ENCODE measurements around the gene TTC23.
"Not testable (repeated sequence)": the region's sequence is repeated elsewhere in the genome, so short reads cannot be mapped to it uniquely, and the experiment has no call there.

Gene TTC23

DNA sequence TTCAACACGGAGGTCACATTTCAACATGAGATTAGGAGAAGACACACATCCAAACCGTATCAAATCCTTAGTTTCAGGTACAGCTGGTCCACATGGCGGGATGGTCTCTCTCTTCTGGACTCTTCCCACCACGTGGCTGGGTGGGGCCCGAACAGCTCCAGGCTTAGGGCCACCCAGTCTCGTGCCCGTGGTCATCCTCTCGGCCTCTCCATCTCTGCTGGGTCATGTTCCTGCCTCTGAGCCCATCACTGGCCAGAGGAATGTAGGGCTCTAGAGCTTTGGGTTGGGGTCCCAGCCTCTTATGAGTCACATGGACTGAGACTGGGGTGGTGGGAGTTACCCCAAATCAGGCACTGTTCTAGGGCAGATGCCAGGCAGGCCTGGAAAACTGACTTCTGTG lies 132.3 kb downstream of the TTC23 start:
- no peak overlapping the region for H3K4me3 ChIP-seq (ENCODE audit: low read depth, low read length)
- H3K27ac ChIP-seq = no peak overlapping the region
- no peak for DNase-seq
- in situ Hi-C loops (cut with HindIII; ENCODE audit: low pct_ligation_motif_present, low sequenced_read_pairs) = loop anchor here (25.0 kb wide), 1 partner anchor 95 kb away; no protein-coding TSS in a partner anchor
- H3K36me3 ChIP-seq (replicated peaks) = no peaks in the 10 kb centered on the region
- no peaks in the 10 kb centered on the region for H3K27me3 ChIP-seq (replicated peaks)
- TF ChIP-seq, protein P1, sequence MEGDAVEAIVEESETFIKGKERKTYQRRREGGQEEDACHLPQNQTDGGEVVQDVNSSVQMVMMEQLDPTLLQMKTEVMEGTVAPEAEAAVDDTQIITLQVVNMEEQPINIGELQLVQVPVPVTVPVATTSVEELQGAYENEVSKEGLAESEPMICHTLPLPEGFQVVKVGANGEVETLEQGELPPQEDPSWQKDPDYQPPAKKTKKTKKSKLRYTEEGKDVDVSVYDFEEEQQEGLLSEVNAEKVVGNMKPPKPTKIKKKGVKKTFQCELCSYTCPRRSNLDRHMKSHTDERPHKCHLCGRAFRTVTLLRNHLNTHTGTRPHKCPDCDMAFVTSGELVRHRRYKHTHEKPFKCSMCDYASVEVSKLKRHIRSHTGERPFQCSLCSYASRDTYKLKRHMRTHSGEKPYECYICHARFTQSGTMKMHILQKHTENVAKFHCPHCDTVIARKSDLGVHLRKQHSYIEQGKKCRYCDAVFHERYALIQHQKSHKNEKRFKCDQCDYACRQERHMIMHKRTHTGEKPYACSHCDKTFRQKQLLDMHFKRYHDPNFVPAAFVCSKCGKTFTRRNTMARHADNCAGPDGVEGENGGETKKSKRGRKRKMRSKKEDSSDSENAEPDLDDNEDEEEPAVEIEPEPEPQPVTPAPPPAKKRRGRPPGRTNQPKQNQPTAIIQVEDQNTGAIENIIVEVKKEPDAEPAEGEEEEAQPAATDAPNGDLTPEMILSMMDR (IDR thresholded peaks at IDR 0.05; ENCODE audit: low read depth, low read length, missing control alignments) = no peak

DNA sequence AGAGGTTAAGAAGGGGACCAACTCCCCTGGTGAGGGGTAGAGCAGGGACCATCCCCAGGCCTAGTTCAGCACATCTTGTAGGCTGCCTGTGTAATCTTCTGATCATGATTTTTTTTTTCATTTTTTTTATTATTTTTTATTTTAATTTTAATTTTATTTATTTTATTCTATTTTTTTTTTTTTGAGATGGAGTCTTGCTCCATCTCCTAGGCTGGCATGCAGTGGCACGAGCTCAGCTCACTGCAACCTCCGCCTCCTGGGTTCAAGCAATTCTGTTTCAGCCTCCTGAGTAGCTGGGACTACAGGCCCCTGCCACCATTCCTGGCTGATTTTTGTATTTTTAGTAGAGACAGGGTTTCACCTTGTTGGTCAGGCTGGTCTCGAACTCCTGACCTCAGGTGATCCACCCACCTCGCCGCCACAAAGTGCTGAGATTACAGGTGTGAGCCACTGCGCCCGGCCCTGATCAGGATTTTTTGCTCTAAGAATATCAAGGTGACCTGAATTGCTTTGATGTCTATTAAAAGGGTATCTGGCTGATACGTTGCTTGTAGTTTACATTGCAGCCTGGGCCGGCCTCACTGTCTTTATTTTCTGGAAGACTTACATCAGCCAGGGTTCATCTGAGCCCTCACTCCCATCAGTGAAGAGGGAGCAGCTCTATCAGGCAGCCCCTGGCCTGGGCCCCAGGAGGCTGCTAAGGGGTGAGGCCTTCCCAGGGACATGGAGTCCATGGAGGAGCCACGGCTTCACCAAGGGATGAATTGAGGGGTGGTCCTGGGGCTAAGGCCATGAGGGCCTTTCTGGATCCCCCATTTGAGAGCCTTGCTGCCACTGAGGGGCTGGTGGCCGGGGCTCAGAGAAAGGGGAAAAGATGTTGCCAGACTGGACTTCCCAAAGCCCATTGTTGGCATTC lies 133.8 kb downstream of the TTC23 start:
- in situ Hi-C loops (cut with HindIII; ENCODE audit: low pct_ligation_motif_present, low sequenced_read_pairs) = loop anchor here (25.0 kb wide), 1 partner anchor 97 kb away; no protein-coding TSS in a partner anchor
- H3K27ac ChIP-seq = no peak overlapping the region

DNA sequence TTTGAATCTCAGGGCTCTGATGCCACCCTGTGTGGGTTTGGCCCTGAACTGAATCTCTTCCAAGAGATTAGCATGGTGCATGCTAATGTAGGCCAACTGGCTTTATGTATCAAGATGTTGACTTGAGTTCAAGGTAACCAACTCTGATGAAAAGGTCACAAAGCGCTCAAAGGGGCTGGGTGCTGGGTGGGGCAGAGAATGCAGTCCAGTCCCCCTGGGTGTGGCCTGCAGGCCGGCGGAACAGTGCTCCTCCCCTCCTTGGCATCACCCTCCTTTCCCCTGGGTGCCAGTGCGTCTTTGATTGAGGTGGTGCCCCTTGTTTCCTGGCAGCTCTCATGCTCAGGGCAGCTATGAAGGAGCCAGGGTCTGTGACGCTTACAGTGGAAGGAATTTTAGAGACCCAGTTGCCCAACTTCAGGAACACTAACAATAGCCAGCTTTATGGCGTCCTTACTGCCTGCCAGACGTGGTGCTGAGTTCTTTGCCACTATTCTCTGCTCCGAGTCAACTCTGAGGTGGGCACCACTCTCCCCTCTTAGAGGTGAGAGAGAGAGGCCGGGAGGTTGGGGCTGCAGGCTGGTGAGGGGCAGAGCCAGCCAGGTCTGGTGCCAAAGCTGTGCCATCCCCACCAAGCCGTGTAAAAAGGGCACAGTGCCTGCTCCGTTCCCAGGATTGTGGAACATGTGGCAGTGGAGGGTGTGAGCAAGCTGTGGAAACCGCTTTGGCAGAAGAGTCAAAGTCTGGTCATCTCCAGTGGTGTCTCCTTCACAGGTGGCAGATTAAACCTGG lies 134.7 kb downstream of the TTC23 start:
- H3K27ac ChIP-seq = no peak overlapping the region
- H3K36me3 ChIP-seq (replicated peaks) = no peaks in the 10 kb centered on the region
- in situ Hi-C loops (cut with HindIII; ENCODE audit: low pct_ligation_motif_present, low sequenced_read_pairs) = loop anchor here (25.0 kb wide), 1 partner anchor 98 kb away; no protein-coding TSS in a partner anchor
- H3K27me3 ChIP-seq (replicated peaks) = no peaks in the 10 kb centered on the region
- no peak for DNase-seq
- H3K4me3 ChIP-seq (ENCODE audit: low read depth, low read length) = no peak overlapping the region
- TF ChIP-seq, protein P1 (IDR thresholded peaks at IDR 0.05; ENCODE audit: low read depth, low read length, missing control alignments) = no peak

More for the DNA sequence above, 133.8 kb downstream of the TTC23 start:
- H3K36me3 ChIP-seq (replicated peaks) = no peaks in the 10 kb centered on the region
- DNase-seq = no peak
- H3K27me3 ChIP-seq (replicated peaks) = no peaks in the 10 kb centered on the region
- H3K4me3 ChIP-seq (ENCODE audit: low read depth, low read length) = no peak overlapping the region
- TF ChIP-seq, protein P1 (IDR thresholded peaks at IDR 0.05; ENCODE audit: low read depth, low read length, missing control alignments) = no peak

DNA sequence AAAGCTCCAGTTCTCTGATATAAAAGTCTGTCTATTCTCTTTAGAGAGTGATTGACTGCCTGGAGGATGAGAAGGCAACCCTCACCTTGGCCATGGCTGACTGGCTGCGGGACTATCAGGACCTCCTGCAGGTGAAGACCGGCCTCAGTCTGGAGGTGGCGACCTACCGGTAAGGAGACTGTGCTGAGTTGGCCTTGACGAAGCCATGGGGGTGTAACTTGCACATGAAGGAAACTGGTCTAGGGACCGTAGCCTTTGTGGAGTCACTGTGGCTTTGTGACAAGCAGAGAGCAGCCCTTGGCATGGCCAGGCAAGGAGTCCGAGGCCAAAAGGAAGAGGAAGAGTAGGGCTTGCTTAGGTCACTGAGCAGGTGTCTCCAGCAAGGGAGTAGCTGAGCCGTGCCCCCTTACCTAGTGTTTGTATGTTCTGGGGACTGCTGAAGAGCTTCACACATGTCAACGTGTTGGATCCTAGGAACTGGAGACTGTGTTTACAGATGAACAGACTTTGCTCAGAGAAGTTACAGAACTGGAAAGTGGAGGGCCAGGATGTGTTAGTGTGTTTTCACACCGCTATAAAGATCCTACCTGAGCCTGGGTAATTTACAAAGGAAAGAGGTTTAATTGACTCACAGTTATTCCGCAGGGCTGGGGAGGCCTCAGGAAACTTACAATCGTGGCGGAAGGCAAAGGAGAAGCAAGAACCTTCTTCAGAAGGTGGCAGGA lies 135.7 kb downstream of the TTC23 start:
- in situ Hi-C loops (cut with HindIII; ENCODE audit: low pct_ligation_motif_present, low sequenced_read_pairs) = loop anchor here (25.0 kb wide), 1 partner anchor 99 kb away; no protein-coding TSS in a partner anchor
- no peak overlapping the region for H3K4me3 ChIP-seq (ENCODE audit: low read depth, low read length)
- no peak for DNase-seq
- no peaks in the 10 kb centered on the region for H3K36me3 ChIP-seq (replicated peaks)
- no peaks in the 10 kb centered on the region for H3K27me3 ChIP-seq (replicated peaks)
- TF ChIP-seq, protein P1 (IDR thresholded peaks at IDR 0.05; ENCODE audit: low read depth, low read length, missing control alignments) = no peak
- no peak overlapping the region for H3K27ac ChIP-seq

DNA sequence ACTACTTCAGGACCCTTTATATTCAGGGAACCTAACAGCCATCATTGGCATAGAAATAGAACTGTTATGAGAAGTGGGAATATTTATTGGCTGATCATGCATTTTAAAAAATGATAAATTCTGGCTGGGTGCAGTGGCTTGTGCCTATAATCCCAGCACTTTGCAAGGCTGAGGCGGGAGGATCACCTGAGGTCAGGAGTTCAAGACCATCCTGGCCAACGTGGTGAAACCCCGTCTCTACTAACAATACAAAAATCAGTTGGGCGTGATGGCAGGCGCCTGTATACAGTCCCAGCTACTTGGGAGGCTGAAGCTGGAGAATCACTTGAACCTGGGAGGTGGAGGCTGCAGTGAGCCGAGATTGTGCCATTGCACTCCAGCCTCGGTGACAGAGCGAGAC lies 137.7 kb downstream of the TTC23 start:
- H3K4me3 ChIP-seq (ENCODE audit: low read depth, low read length); H3K27ac ChIP-seq; H3K36me3 ChIP-seq (replicated peaks); DNase-seq; H3K27me3 ChIP-seq (replicated peaks): not testable (repeated sequence)
- in situ Hi-C loops (cut with HindIII; ENCODE audit: low pct_ligation_motif_present, low sequenced_read_pairs) = loop anchor here (25.0 kb wide), 1 partner anchor 101 kb away; no protein-coding TSS in a partner anchor

All from brain microvascular endothelial cell (primary cell).